ENCODE results near the gene PLEKHG4.

PLEKHG4 gene

DNA sequence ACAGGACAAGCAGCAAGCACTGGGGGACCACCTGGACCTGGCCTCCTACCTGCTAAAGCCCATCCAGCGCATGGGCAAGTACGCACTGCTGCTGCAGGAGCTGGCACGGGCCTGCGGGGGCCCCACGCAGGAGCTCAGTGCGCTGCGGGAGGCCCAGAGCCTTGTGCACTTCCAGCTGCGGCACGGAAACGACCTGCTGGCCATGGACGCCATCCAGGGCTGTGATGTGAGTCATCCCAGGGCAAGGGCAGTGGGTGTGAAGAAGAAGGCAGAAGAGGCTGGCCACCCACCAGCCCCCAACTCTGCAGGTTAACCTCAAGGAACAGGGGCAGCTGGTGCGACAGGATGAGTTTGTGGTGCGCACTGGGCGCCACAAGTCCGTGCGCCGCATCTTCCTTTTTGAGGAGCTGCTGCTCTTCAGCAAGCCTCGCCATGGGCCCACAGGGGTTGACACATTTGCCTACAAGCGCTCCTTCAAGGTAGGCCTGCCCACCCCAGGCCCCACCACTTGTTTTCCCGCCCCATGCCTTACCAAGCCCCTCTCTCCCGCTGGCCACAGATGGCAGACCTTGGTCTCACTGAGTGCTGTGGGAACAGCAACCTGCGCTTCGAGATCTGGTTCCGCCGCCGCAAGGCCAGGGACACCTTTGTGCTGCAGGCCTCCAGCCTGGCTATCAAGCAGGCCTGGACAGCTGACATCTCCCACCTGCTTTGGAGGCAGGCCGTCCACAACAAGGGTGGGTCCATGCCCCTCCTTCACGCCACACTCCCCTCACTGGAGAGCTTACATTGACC, 7.3 kb downstream of the PLEKHG4 start:
- DNase-seq (ENCODE audit: low read depth, low spot score): no peak

DNA sequence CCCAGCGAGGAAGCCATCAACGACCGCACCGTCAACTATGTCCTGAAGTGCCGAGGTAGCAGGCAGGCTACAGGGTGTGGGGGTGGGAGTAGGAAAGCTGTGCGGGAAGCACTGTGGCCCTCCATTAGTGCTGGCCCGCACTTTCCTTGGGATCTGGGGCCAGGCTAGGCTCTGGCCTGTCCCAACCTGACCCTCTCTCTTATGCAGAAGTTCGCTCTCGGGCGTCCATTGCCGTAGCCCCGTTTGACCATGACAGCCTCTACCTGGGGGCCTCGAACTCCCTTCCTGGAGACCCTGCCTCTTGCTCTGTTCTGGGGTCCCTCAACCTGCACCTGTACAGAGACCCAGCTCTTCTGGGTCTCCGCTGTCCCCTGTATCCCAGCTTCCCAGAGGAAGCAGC, 8.6 kb downstream of the PLEKHG4 start:
- DNase-seq (ENCODE audit: low read depth, low spot score): no peak

- DNase-seq (ENCODE audit: low read depth, low spot score): no peak
Measured at GRCh38 chr16:67291461-67291860, 12.1 kb downstream of the PLEKHG4 start.

GRCh38 chr16:67294171-67294757, 14.9 kb downstream of the PLEKHG4 start:
- no peak for DNase-seq (ENCODE audit: low read depth, low spot score)

DNA sequence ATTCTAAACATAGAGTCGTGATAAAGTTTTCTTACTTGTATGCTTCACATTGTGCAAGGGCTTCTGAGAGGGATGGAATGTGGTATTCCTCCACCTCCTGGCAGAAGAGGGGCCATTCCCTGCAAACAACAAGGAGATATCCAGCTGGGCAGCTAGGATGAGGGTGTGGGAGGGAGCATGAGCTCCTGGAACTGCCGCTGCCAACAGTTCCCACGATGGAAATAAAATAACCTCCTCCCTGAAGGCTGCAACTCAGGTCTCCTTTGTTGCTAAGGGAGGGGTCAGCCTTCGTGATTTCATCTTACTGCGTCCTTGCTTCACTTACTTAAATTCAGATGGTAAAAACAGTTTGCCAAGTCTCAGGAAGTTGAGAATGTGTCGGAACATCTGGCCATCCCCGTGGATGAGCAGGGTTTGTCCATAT, 15.6 kb downstream of the PLEKHG4 start:
- DNase-seq (ENCODE audit: low read depth, low spot score): no peak

- DNase-seq (ENCODE audit: low read depth, low spot score): no peak
Measured at GRCh38 chr16:67296420-67296819, 17.1 kb downstream of the PLEKHG4 start.

DNA sequence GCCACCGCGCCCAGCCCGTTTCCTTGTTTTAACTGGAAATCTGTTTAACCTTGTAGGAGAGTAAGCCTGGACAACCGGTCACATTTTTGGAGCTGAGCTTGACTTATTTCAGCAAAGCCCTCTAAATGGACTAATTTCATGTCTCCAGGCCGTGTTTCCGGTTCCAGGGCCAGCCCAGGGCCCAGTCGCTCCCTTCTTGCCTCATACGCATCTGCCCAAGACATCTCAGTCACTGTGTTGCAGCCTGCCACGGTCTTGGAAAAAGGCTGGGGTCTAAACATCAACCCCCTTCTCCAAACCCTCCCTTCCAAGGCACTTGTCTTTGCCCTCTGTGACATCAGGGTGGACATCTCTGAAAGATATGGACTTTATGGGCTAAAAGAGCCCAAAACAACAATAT, 18.9 kb downstream of the PLEKHG4 start:
- no peak for DNase-seq (ENCODE audit: low read depth, low spot score)

DNA sequence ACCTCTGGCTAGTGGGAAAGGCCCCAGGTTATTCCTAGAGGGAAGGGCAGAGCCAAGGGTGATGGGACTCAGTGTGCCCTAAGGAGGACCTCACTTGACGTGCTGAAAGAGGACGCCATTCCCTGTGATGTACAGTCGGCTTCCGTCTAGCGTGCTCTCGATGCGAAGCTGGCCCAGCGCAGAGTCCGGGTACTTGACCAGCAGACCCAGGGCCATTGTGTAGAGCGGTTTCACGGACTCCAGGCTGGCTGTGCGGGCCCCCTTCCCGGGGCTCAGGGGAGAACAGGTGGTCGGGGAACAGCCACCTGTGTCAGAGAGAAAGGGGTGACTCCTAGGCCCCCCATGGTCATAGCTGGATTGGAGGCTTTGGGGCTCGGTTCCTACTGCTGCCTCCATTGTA, 19.9 kb downstream of the PLEKHG4 start:
- DNase-seq (ENCODE audit: low read depth, low spot score): no peak

DNA sequence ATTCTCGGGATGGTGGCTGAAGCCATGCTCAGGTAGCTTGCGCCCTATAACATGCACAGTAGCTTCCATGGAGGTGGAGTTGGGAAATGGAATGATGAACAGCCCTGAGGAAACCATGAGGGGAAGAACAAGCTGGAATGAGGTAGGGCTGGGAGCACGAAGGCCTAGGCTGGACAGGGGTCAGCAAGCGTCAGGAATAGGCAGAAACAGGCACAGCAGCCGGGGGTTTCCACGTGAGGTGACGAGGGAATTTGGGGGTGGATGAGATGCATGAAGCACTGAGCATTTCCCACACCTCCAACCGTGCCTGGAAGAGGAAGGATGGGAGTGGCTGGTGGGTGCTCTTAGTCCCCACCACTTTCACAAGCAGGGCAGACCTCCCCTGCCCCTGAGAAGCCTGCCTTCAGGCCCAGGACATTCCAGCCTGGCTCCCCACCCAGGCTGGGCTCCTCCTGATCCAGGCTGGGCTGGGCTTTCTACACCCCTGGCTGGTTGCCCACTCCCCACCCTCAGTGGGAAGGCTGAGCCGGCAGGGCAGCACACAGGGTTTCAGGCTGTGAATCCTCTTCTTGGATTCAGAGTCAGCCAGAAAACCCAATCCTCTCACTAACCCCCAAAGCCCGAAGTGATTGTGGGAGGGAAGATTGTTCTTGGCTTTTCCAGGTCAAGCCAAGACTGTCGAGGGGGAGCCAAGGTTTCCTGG, 21.9 kb downstream of the PLEKHG4 start:
- DNase-seq (ENCODE audit: low read depth, low spot score): no peak

GRCh38 chr16:67302076-67302475, 22.7 kb downstream of the PLEKHG4 start:
- DNase-seq (ENCODE audit: low read depth, low spot score): no peak

- DNase-seq (ENCODE audit: low read depth, low spot score): no peak
Measured at GRCh38 chr16:67302970-67303369, 23.6 kb downstream of the PLEKHG4 start.

DNA sequence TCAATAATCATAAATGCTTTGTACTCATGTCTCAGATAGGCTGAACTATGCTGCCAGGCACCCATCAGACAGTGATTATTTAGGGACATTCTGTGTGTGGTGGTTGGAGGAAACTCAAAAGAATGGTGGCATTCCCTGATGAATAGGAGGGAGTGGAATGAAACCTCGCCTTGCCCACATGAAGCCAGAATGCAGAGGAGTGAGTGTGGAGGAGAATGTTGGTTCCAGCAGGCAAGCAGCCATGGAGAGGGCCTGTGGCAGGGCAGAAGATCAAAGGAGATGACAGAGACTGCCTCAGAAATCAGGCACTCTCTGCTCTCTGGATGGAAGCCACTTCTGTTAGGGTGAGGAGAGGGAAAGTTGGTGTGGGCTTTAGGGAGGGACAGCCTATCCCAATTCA, 24.7 kb downstream of the PLEKHG4 start:
- no peak for DNase-seq (ENCODE audit: low read depth, low spot score)

GRCh38 chr16:67305216-67306071, 26.1 kb downstream of the PLEKHG4 start:
- DNase-seq (ENCODE audit: low read depth, low spot score): no peak

- DNase-seq (ENCODE audit: low read depth, low spot score): no peak
Measured at GRCh38 chr16:67310561-67310960, 31.2 kb downstream of the PLEKHG4 start.

- DNase-seq (ENCODE audit: low read depth, low spot score): peak; percentile 66
Measured at GRCh38 chr16:67311607-67312488, 32.5 kb downstream of the PLEKHG4 start.

DNA sequence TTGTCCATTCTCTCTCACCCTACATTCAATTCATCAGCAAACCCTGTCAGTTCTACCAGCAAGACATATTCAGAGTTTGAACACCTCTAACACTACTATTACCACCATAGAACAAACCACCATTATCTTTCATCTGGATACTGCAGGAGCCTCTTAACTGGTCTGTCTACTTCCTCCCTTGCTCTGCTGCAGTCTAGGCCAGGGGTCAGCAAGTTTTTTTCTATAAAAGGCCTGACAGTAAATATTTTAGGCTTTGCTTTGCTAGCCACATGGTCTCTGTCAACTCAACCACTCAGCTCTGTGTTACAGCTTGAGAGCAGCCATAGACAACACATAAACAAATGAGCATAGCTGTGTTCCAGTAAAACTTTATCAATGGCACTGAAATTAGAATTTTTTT, 33.4 kb downstream of the PLEKHG4 start:
- no peak for DNase-seq (ENCODE audit: low read depth, low spot score)

- DNase-seq (ENCODE audit: low read depth, low spot score): no peak
Measured at GRCh38 chr16:67317853-67318252, 38.5 kb downstream of the PLEKHG4 start.

DNA sequence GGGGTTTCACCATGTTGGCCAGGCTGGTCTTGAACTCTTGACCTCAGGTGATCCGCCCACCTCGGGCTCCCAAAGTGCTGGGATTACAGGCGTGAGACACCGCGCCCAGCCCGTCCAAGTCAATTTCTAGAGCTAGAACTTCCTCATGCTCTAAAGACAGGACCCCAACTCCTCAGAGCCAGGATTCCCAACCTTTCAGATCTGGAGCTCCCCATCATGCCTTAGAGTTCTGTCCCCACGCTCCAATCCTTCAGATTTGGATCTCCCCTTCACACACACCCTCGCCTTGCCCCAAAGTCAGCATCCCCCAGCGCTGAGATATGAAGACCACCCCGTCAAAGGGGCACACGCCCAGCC, 46.8 kb downstream of the PLEKHG4 start:
- DNase-seq (ENCODE audit: low read depth, low spot score): no peak

GRCh38 chr16:67326472-67327309, 47.4 kb downstream of the PLEKHG4 start, which contains the start of the genes KCTD19 and LRRC36:
TSS of gene KCTD19 (minus strand) at chr16:67326741. CDS start at chr16:67326707, 34 bp downstream.
TSS of gene LRRC36 (plus strand) at chr16:67326815. CDS start at chr16:67326863, 48 bp downstream.
- peak; percentile 59 for DNase-seq (ENCODE audit: low read depth, low spot score)

DNA sequence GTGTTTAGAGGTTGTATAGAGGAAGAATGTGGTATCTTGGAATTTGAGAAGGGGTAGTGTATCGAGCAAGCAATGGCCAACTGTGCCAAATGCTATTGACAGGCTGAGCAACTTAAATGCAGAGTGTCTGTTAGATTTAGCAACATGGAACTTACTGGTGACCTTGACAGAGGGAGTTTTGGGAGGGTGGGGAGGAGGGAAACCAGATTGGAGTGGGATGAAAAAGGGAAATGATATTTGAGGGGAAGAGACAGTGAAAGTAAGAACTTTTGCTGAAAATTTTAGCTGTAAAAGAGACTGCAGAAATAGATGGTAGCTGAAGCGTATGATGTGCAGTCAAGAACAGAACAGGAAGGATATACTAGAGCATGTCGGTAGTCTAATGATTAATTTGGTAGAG, 48.4 kb downstream of the PLEKHG4 start:
- no peak for DNase-seq (ENCODE audit: low read depth, low spot score)
